ENCODE results near the gene MRAS. TPM values are rescaled to one million over a fixed set of nuclear protein-coding genes. Genes with fewer than 3 reads are reported as not detected.
A peak's percentile ranks its signal among the peaks of the same experiment; 100 is the strongest.

The MRAS gene
- total and polyA plus RNA-seq, 2 of the 4 experiments (the other 2 are of a cell fraction), result 59.3 to 60.6 TPM

DNA sequence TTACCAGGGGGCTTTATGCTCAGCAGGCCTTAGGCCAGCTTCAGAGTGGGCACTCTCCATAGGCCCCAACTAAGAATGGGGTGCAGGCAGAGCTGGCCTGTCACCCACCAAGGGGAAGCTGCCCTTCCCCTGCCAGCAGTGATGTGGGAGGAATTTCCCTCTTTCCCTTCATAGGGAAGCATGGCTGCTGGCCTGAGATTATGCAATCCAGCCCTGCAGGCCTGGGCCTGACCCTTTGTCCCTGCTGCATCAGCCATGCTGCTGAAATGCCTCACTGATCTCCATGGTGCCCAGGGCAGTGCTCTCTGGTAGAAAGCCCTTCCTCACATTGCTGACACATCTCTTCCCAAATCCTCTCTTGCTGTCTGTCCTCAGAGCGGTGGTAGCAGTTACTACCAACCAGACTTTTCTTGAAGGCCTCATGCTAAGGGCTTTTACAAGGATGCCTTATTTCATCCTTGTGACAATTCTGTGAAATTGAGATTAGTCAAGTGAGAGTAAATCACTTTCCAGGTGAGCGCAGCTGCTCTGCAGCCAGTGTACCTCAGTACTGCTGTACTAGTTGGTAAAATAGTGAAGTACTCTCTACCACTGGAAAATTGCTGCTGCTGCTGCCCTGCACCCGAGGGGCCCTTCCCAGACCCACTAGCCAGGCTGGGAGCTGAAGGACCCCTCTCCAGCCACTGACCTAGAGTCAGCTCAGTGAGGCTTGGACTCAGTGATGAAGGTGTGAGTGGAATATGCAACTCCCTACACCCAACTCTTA is 33.8 kb downstream of the MRAS start:
- Histone ChIP-seq H2BK15ac (ENCODE audit: low read depth, low read length) (peak overlapping the region; percentile 55; the same call in 1 of the 3 replicates), H2BK5ac (ENCODE audit: low read depth, low read length, poor library complexity, severe bottlenecking) (peak overlapping the region; percentile 50), H3K27ac (ENCODE audit: insufficient read depth, low read length) (peak overlapping the region; percentile 19), H3K56ac (ENCODE audit: extremely low read depth, insufficient read depth, low read length) (no peak overlapping the region), H3K4me1 (ENCODE audit: control insufficient read depth, insufficient read depth, low read length) (peaks cover 12% of the 10 kb centered on the region), H4K5ac (ENCODE audit: low read depth, low read length) (peak overlapping the region; percentile 38; the same call in 1 of the 2 replicates), H4K20me1 (ENCODE audit: insufficient read depth, low read length) (0 out of 2 replicates have a peak, but pooled peaks cover 3% of the 10 kb centered on the region), H3K23ac (ENCODE audit: low read depth, low read length) (no peak overlapping the region), H2AK9ac (replicated peaks; ENCODE audit: low read depth, low read length, poor library complexity) (peak overlapping the region; percentile 76), H3K4ac (ENCODE audit: low read depth, low read length) (peak overlapping the region; percentile 79), H3K9ac (ENCODE audit: low read depth, low read length) (peak overlapping the region; percentile 37), H4K8ac (ENCODE audit: low read depth in 2 of 2, low read length in 2 of 2) (peak overlapping the region; percentile 30 to 75), H3K9me3 (ENCODE audit: control insufficient read depth, insufficient read depth, low read length) (no peaks in the 10 kb centered on the region), H3K14ac (replicated peaks; ENCODE audit: low read depth, low read length) (peak overlapping the region; percentile 13), H4K91ac (ENCODE audit: insufficient read depth, low read depth, low read length) (peak overlapping the region; percentile 31), H3K79me1 (ENCODE audit: low read depth in 1 of 2, low read length in 2 of 2) (peaks cover 40 to 49% of the 10 kb centered on the region in 2 experiments), H3K4me2 (ENCODE audit: low read depth, low read length) (no peak overlapping the region), H2AFZ (replicated peaks; ENCODE audit: low read length, poor library complexity) (peak overlapping the region; percentile 72), H3K4me3 (ENCODE audit: insufficient read depth, low read depth, low read length) (no peak overlapping the region), H2BK20ac (ENCODE audit: low read depth, low read length) (0 out of 2 replicates have a peak overlapping the region, but pooled peaks have one; percentile 1), H3K9me1 (ENCODE audit: insufficient read depth, low read length) (peaks cover 23% of the 10 kb centered on the region), H2BK120ac (ENCODE audit: low read depth, low read length) (no peak overlapping the region), H3K36me3 (ENCODE audit: control insufficient read depth, insufficient read depth, low read length) (no peaks in the 10 kb centered on the region; the same call in 1 of the 2 replicates), H2AK5ac (ENCODE audit: low read depth, low read length) (peak overlapping the region; percentile 59; the same call in 1 of the 2 replicates), H3K27me3 (ENCODE audit: control insufficient read depth, insufficient read depth, low read length) (no peaks in the 10 kb centered on the region), H3K18ac (ENCODE audit: low read depth, low read length) (peak overlapping the region; percentile 30)
- no TSS peak for BruUV-seq (replicated peaks)
- peak; percentile 89 for ATAC-seq (ENCODE audit: low read depth)
- intact Hi-C loops (cut with micrococcal nuclease) (no loop called here), dilution Hi-C loops (cut with HindIII; ENCODE audit: low sequenced_read_pairs, unreplicated experiment) (no loop called here), in situ Hi-C loops (cut with MboI; ENCODE audit: low sequenced_read_pairs) (no loop called here)
- 100% methylated on average over 1 of the region's 3 CpGs; no CpG with 5 or more reads in 1 of the 2 experiments for WGBS, 2 experiments (ENCODE audit: extremely low coverage in 2 of 2, insufficient read length in 1 of 2)
- peak; percentile 45 for DNase-seq
- POLR2A ChIA-PET (ENCODE audit: unreplicated experiment), result no interaction called here
- CTCF ChIA-PET, result no interaction called here
- TF ChIP-seq, protein P1, sequence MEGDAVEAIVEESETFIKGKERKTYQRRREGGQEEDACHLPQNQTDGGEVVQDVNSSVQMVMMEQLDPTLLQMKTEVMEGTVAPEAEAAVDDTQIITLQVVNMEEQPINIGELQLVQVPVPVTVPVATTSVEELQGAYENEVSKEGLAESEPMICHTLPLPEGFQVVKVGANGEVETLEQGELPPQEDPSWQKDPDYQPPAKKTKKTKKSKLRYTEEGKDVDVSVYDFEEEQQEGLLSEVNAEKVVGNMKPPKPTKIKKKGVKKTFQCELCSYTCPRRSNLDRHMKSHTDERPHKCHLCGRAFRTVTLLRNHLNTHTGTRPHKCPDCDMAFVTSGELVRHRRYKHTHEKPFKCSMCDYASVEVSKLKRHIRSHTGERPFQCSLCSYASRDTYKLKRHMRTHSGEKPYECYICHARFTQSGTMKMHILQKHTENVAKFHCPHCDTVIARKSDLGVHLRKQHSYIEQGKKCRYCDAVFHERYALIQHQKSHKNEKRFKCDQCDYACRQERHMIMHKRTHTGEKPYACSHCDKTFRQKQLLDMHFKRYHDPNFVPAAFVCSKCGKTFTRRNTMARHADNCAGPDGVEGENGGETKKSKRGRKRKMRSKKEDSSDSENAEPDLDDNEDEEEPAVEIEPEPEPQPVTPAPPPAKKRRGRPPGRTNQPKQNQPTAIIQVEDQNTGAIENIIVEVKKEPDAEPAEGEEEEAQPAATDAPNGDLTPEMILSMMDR (conservative IDR thresholded peaks at IDR 0.05; ENCODE audit: low read depth, low read length), result no peak
- TF ChIP-seq CEBPB (IDR thresholded peaks at IDR 0.05; ENCODE audit: low read depth, low read length) (peak; percentile 94), MXI1 (IDR thresholded peaks at IDR 0.05; ENCODE audit: borderline replicate concordance, low read depth, low read length) (peak; percentile 67; the same call in 1 of the 2 replicates)
- TF ChIP-seq, protein P2, sequence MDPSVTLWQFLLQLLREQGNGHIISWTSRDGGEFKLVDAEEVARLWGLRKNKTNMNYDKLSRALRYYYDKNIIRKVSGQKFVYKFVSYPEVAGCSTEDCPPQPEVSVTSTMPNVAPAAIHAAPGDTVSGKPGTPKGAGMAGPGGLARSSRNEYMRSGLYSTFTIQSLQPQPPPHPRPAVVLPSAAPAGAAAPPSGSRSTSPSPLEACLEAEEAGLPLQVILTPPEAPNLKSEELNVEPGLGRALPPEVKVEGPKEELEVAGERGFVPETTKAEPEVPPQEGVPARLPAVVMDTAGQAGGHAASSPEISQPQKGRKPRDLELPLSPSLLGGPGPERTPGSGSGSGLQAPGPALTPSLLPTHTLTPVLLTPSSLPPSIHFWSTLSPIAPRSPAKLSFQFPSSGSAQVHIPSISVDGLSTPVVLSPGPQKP (IDR thresholded peaks at IDR 0.05; ENCODE audit: borderline replicate concordance, low read depth, low read length), result no peak
